ENCODE measurements around the gene LDLRAD3.

The LDLRAD3 gene

GRCh38 chr11:36094164-36094563, 150.3 kb downstream of the LDLRAD3 start:
- no peak for ATAC-seq
- no peak for TF ChIP-seq ZFP30 (CRISPR knock-in tag; IDR thresholded peaks at IDR 0.05)
- no peak for TF ChIP-seq ZNF565 (CRISPR knock-in tag; conservative IDR thresholded peaks at IDR 0.05; ENCODE audit: low read depth)
- no peak for TF ChIP-seq ZFP3 (CRISPR knock-in tag; IDR thresholded peaks at IDR 0.05)
- no peak for TF ChIP-seq ZC3H10 (CRISPR knock-in tag; IDR thresholded peaks at IDR 0.05)
- no peak for TF ChIP-seq TSHZ2 (CRISPR knock-in tag; IDR thresholded peaks at IDR 0.05)
- TF ChIP-seq BACH2 (CRISPR knock-in tag; IDR thresholded peaks at IDR 0.05; ENCODE audit: borderline replicate concordance) = no peak
- no peak for TF ChIP-seq RARB (CRISPR knock-in tag; IDR thresholded peaks at IDR 0.05)
- TF ChIP-seq ZNF8 (CRISPR knock-in tag; IDR thresholded peaks at IDR 0.05) = no peak
- no peak for TF ChIP-seq POU6F1 (CRISPR knock-in tag; IDR thresholded peaks at IDR 0.05; ENCODE audit: borderline replicate concordance, low read depth)
- TF ChIP-seq PATZ1 (CRISPR knock-in tag; IDR thresholded peaks at IDR 0.05; ENCODE audit: borderline replicate concordance) = no peak
- no peak for TF ChIP-seq TOX (CRISPR knock-in tag; IDR thresholded peaks at IDR 0.05; ENCODE audit: borderline replicate concordance)
- TF ChIP-seq ESRRG (CRISPR knock-in tag; IDR thresholded peaks at IDR 0.05) = no peak
- no peak for TF ChIP-seq TCF4 (CRISPR knock-in tag; IDR thresholded peaks at IDR 0.05; ENCODE audit: borderline replicate concordance)

- TF ChIP-seq PATZ1 (CRISPR knock-in tag; IDR thresholded peaks at IDR 0.05; ENCODE audit: borderline replicate concordance) = no peak
- no peak for ATAC-seq
Observed at GRCh38 chr11:36095716-36096115, 151.9 kb downstream of the LDLRAD3 start.

- no peak for TF ChIP-seq ZNF8 (CRISPR knock-in tag; IDR thresholded peaks at IDR 0.05)
- no peak for TF ChIP-seq TOX (CRISPR knock-in tag; IDR thresholded peaks at IDR 0.05; ENCODE audit: borderline replicate concordance)
- no peak for TF ChIP-seq TSHZ2 (CRISPR knock-in tag; IDR thresholded peaks at IDR 0.05)
- TF ChIP-seq SNAI2 (CRISPR knock-in tag; IDR thresholded peaks at IDR 0.05) = no peak
- TF ChIP-seq CREB5 (CRISPR knock-in tag; IDR thresholded peaks at IDR 0.05; ENCODE audit: low read depth) = no peak
- ATAC-seq = no peak
Observed at GRCh38 chr11:36097219-36097650, 153.4 kb downstream of the LDLRAD3 start.

All from SK-N-SH treated with all-trans-retinoic acid at 6 μM for 48 hours (cell line).